ENCODE results near the gene USB1. TPM values are rescaled to one million over a fixed set of nuclear protein-coding genes. Genes with fewer than 3 reads are reported as not detected.

USB1 gene
- total RNA-seq, 4 donors from 2014 or later: 31.5 to 51.1 (median 33.3) TPM

GRCh38 chr16:57995721-57996405 lies 5.3 kb upstream of the USB1 start:
- no peaks in the 10 kb centered on the region for H3K27me3 ChIP-seq
- H3K27ac ChIP-seq (replicated peaks in 1 of 4): no peak overlapping the region
- DNase-seq (ENCODE audit: extremely low spot score): no peak
- WGBS: 89% methylated on average over 16 of the region's 18 CpGs
- TF ChIP-seq CTCF (IDR thresholded peaks at IDR 0.05) (no peak), POLR2AphosphoS5 (IDR thresholded peaks at IDR 0.05) (no peak), EP300 (IDR thresholded peaks at IDR 0.05) (no peak), POLR2A (IDR thresholded peaks at IDR 0.05; ENCODE audit: low read depth) (no peak)
- no peak overlapping the region for H3K4me3 ChIP-seq
- H3K9me3 ChIP-seq: no peaks in the 10 kb centered on the region
- intact Hi-C loops (cut with DNase I): no loop called here
- H3K4me1 ChIP-seq: peaks cover 27 to 44% (median 31%) of the 10 kb centered on the region in 4 donors
- peaks cover 30 to 61% (median 52%) of the 10 kb centered on the region in 4 donors for H3K36me3 ChIP-seq

- intact Hi-C loops (cut with DNase I): no loop called here
- H3K36me3 ChIP-seq: peaks cover 30 to 61% (median 52%) of the 10 kb centered on the region in 4 donors
- no peak for TF ChIP-seq CTCF (IDR thresholded peaks at IDR 0.05)
- no peak overlapping the region for H3K4me3 ChIP-seq
- no peaks in the 10 kb centered on the region for H3K9me3 ChIP-seq
- H3K27me3 ChIP-seq: no peaks in the 10 kb centered on the region
- 97% methylated on average over 51 of the region's 62 CpGs for WGBS
- no peak for DNase-seq (ENCODE audit: extremely low spot score)
- H3K4me1 ChIP-seq: peaks cover 29 to 47% (median 33%) of the 10 kb centered on the region in 4 donors
- H3K27ac ChIP-seq (replicated peaks in 1 of 4): no peak overlapping the region
Measured at GRCh38 chr16:57996406-57997175, 4.6 kb upstream of the USB1 start.

- H3K36me3 ChIP-seq: peaks cover 30 to 61% (median 52%) of the 10 kb centered on the region in 4 donors
- TF ChIP-seq POLR2A (IDR thresholded peaks at IDR 0.05; ENCODE audit: low read depth) (no peak), POLR2AphosphoS5 (IDR thresholded peaks at IDR 0.05) (no peak), CTCF (IDR thresholded peaks at IDR 0.05) (no peak), EP300 (IDR thresholded peaks at IDR 0.05) (no peak)
- H3K4me1 ChIP-seq: peaks cover 34 to 53% (median 39%) of the 10 kb centered on the region in 4 donors
- 95% methylated on average over 30 of the region's 35 CpGs for WGBS
- no peak overlapping the region for H3K27ac ChIP-seq (replicated peaks in 1 of 4)
- no peak for DNase-seq (ENCODE audit: extremely low spot score)
- no peaks in the 10 kb centered on the region for H3K9me3 ChIP-seq
- intact Hi-C loops (cut with DNase I): no loop called here
- no peak overlapping the region for H3K4me3 ChIP-seq
- no peaks in the 10 kb centered on the region for H3K27me3 ChIP-seq
Measured at GRCh38 chr16:57997176-57997527, 4.1 kb upstream of the USB1 start.

GRCh38 chr16:57997528-57998265 lies 3.5 kb upstream of the USB1 start:
- no peak for DNase-seq (ENCODE audit: extremely low spot score)
- Histone ChIP-seq H3K4me1 (peaks cover 34 to 57% (median 42%) of the 10 kb centered on the region in 4 donors), H3K27ac (replicated peaks in 1 of 4) (no peak overlapping the region), H3K4me3 (no peak overlapping the region), H3K9me3 (no peaks in the 10 kb centered on the region), H3K27me3 (no peaks in the 10 kb centered on the region), H3K36me3 (peaks cover 30 to 61% (median 54%) of the 10 kb centered on the region in 4 donors)
- no peak for TF ChIP-seq POLR2A (IDR thresholded peaks at IDR 0.05; ENCODE audit: low read depth)
- TF ChIP-seq CTCF (IDR thresholded peaks at IDR 0.05): no peak
- TF ChIP-seq POLR2AphosphoS5 (IDR thresholded peaks at IDR 0.05): no peak
- no peak for TF ChIP-seq EP300 (IDR thresholded peaks at IDR 0.05)
- intact Hi-C loops (cut with DNase I): no loop called here
- WGBS: 92% methylated on average over 35 of the region's 36 CpGs
